ENCODE data around the gene COPG2. TPM values are rescaled to one million over a fixed set of nuclear protein-coding genes. Genes with fewer than 3 reads are reported as not detected.

The COPG2 gene
- total and polyA plus RNA-seq, 2 donors (not counting 3 experiments of a cell fraction or from before 2014, with no cell fraction given): 9.4 to 11.6 TPM

- intact Hi-C loops (cut with micrococcal nuclease) (no loop called here), dilution Hi-C loops (cut with MboI; ENCODE audit: extremely low pct_ligation_motif_present, low sequenced_read_pairs) (no loop called here)
- Histone ChIP-seq H3K79me2 (ENCODE audit: control insufficient read depth, insufficient read depth, low read length) (no peaks in the 10 kb centered on the region), H2AFZ (ENCODE audit: low read depth, low read length) (no peak overlapping the region), H3K9me1 (replicated peaks; ENCODE audit: control insufficient read depth, extremely low read depth, insufficient read depth, low read length) (no peaks in the 10 kb centered on the region), H3K4me1 (ENCODE audit: control insufficient read depth, extremely low read depth, insufficient read depth, low read length) (no peaks in the 10 kb centered on the region), H4K20me1 (replicated peaks; ENCODE audit: control insufficient read depth, extremely low read depth, insufficient read depth, low read length) (no peaks in the 10 kb centered on the region), H3K9me3 (replicated peaks; ENCODE audit: control insufficient read depth, insufficient read depth, low read length) (no peaks in the 10 kb centered on the region), H3K27ac (ENCODE audit: insufficient read depth, low read depth, low read length) (no peak overlapping the region), H3K27me3 (ENCODE audit: control insufficient read depth in 2 of 2, insufficient read depth in 2 of 2, low read length in 2 of 2) (no peaks in the 10 kb centered on the region), H3K9ac (replicated peaks; ENCODE audit: extremely low read depth, insufficient read depth, low read length) (no peak overlapping the region), H3K4me3 (replicated peaks in 1 of 3; ENCODE audit: insufficient read depth in 1 of 3, low read depth in 1 of 3, low read length in 3 of 3) (no peak overlapping the region), H3K4me2 (ENCODE audit: insufficient read depth, low read length) (no peak overlapping the region), H3K36me3 (ENCODE audit: control insufficient read depth in 2 of 2, extremely low read depth in 1 of 2, insufficient read depth in 2 of 2, low read length in 2 of 2) (no peaks in the 10 kb centered on the region)
- FAIRE-seq (no peak), DNase-seq (ENCODE audit: low read depth, low spot score) (no peak)
- TF ChIP-seq POLR2AphosphoS5 (IDR thresholded peaks at IDR 0.05; ENCODE audit: insufficient read depth, low read depth, low read length) (no peak), JUN (IDR thresholded peaks at IDR 0.05; ENCODE audit: borderline replicate concordance, insufficient read depth, insufficient read length, low read depth) (no peak)
- ChIA-PET CTCF (no interaction called here), POLR2A (no interaction called here)
- no TSS peak for BruUV-seq (replicated peaks)
Observed at GRCh38 chr7:130654850-130655249, 13.7 kb downstream of the COPG2 start.

DNA sequence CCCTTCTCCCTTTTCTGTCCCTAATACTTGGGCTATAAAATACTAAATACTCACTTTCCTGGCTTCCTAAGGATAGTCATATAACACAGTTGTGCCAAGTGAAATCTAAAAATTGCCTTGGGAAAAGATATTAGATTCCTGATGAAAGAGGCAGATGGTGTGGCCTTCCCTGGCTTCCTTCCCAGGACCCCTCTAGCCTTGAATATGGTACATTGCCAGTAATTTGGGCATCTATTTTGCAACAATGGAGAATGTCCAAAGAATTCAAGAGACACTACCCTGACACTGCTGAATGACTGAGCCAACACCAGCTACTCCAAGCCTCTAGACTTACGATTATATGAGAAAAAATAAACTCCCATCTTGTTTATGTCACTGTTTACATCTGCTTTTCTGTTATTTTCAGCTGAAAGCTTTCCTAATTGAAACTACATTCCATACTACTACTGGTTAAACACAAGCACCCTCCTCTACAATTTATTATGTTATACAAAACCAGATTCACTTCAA, 17.9 kb downstream of the COPG2 start:
- no peak overlapping the region for H2AFZ ChIP-seq (ENCODE audit: low read depth, low read length)
- H3K4me3 ChIP-seq (replicated peaks in 1 of 3; ENCODE audit: insufficient read depth in 1 of 3, low read depth in 1 of 3, low read length in 3 of 3): no peak overlapping the region
- H3K27ac ChIP-seq (ENCODE audit: insufficient read depth, low read depth, low read length): no peak overlapping the region
- H3K4me1 ChIP-seq (ENCODE audit: control insufficient read depth, extremely low read depth, insufficient read depth, low read length): no peaks in the 10 kb centered on the region
- intact Hi-C loops (cut with micrococcal nuclease) (no loop called here), dilution Hi-C loops (cut with MboI; ENCODE audit: extremely low pct_ligation_motif_present, low sequenced_read_pairs) (no loop called here)
- H3K27me3 ChIP-seq (ENCODE audit: control insufficient read depth in 2 of 2, insufficient read depth in 2 of 2, low read length in 2 of 2): no peaks in the 10 kb centered on the region
- no peak overlapping the region for H3K4me2 ChIP-seq (ENCODE audit: insufficient read depth, low read length)
- H3K9ac ChIP-seq (replicated peaks; ENCODE audit: extremely low read depth, insufficient read depth, low read length): no peak overlapping the region
- BruUV-seq (replicated peaks): no TSS peak
- no peak for TF ChIP-seq POLR2AphosphoS5 (IDR thresholded peaks at IDR 0.05; ENCODE audit: insufficient read depth, low read depth, low read length)
- TF ChIP-seq, protein P1, sequence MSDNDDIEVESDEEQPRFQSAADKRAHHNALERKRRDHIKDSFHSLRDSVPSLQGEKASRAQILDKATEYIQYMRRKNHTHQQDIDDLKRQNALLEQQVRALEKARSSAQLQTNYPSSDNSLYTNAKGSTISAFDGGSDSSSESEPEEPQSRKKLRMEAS (IDR thresholded peaks at IDR 0.05; ENCODE audit: insufficient read depth, insufficient read length): no peak
- TF ChIP-seq POLR2A (IDR thresholded peaks at IDR 0.05; ENCODE audit: low read depth, low read length): no peak
- TF ChIP-seq CTCF (IDR thresholded peaks at IDR 0.05; ENCODE audit: extremely low read depth in 1 of 2, insufficient read depth in 1 of 2, low read depth in 1 of 2, low read length in 2 of 2): no peak
- TF ChIP-seq JUN (IDR thresholded peaks at IDR 0.05; ENCODE audit: borderline replicate concordance, insufficient read depth, insufficient read length, low read depth): no peak
- TF ChIP-seq MYC (IDR thresholded peaks at IDR 0.05; ENCODE audit: low read depth, low read length): no peak
- no peak for TF ChIP-seq FOS (IDR thresholded peaks at IDR 0.05; ENCODE audit: borderline replicate concordance, insufficient read depth, low read length)
- TF ChIP-seq EZH2 (IDR thresholded peaks at IDR 0.05; ENCODE audit: borderline replicate concordance, low read depth, low read length, severe bottlenecking): no peak
- no peak for TF ChIP-seq GATA2 (IDR thresholded peaks at IDR 0.05; ENCODE audit: insufficient read depth, insufficient read length, low read depth, low read length)
- no peaks in the 10 kb centered on the region for H3K36me3 ChIP-seq (ENCODE audit: control insufficient read depth in 2 of 2, extremely low read depth in 1 of 2, insufficient read depth in 2 of 2, low read length in 2 of 2)
- H3K9me3 ChIP-seq (replicated peaks; ENCODE audit: control insufficient read depth, insufficient read depth, low read length): no peaks in the 10 kb centered on the region
- no peak for FAIRE-seq
- ChIA-PET CTCF (no interaction called here), POLR2A (no interaction called here)
- DNase-seq (ENCODE audit: low read depth, low spot score): no peak
- no peaks in the 10 kb centered on the region for H3K9me1 ChIP-seq (replicated peaks; ENCODE audit: control insufficient read depth, extremely low read depth, insufficient read depth, low read length)
- H4K20me1 ChIP-seq (replicated peaks; ENCODE audit: control insufficient read depth, extremely low read depth, insufficient read depth, low read length): no peaks in the 10 kb centered on the region
- no peaks in the 10 kb centered on the region for H3K79me2 ChIP-seq (ENCODE audit: control insufficient read depth, insufficient read depth, low read length)
